Measurements from ENCODE around the gene RABL2A. TPM values are rescaled to one million over a fixed set of nuclear protein-coding genes. Genes with fewer than 3 reads are reported as not detected.
"Not testable (repeated sequence)": the region's sequence is repeated elsewhere in the genome, so short reads cannot be mapped to it uniquely, and the experiment has no call there.

Gene RABL2A
- total RNA-seq, 2 donors from 2014 or later = 10.8 to 15.3 TPM

DNA sequence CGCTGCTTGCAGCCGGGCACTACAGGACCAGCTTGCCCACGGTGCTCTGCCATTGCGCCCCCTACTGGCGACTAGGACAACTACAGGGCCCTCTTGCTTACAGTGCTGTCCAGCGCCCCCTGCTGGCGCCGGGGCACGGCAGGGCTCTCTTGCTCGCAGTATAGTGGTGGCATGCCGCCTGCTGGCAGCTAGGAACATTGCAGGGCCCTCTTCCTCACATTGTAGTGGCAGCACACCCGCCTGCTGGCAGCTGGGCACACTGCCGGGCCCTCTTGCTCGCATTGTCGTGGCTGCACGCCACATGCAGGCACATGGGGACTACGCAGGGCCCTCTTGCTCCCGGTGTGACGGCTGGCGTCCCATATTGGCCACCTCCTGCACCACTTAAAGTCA lies 23.0 kb upstream of the RABL2A start:
- intact Hi-C loops (cut with DNase I) = not testable (repeated sequence)
- DNase-seq (ENCODE audit: low spot score) = peak; percentile 98

DNA sequence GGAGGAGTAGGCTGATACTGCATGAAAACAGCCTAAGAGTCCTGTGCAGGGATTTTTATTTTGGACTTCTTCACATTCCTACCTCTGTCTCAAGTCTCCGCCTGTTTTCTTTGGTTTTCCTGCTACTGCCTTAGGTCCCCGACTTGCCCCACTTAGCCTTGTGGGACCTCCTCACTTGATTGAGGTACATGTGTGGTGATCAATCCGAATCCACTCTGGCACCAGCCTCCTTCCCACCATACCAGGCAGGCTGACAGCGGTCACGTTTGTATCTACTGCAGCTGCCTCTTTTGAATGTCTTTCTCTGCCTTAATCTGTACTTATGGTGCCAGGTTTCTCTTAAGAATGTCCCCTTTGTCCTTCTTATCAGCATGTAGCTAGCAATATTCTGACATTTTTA lies 22.4 kb upstream of the RABL2A start:
- intact Hi-C loops (cut with DNase I); DNase-seq (ENCODE audit: low spot score): not testable (repeated sequence)

DNA sequence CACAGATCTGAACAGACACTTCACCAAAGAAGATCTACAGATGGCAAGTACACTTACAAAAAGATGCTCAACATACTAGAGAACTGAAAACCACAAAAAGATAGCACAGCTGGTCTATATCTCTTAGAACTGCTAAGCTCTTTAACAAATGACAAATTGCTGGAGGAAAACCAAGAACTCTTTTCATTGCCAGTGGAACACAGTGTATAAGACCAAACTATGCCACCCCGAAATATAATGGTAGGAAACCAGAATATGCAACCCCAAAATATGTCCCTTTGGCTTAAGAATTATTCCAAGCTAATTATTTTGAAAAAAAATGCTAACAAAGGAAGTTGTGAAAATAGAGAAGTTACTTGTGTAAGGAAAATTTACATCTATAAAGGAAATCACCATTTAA lies 21.0 kb upstream of the RABL2A start:
- intact Hi-C loops (cut with DNase I); DNase-seq (ENCODE audit: low spot score): not testable (repeated sequence)

GRCh38 chr2:113609822-113610221 lies 17.2 kb upstream of the RABL2A start:
- DNase-seq (ENCODE audit: low spot score); intact Hi-C loops (cut with DNase I): not testable (repeated sequence)

DNA sequence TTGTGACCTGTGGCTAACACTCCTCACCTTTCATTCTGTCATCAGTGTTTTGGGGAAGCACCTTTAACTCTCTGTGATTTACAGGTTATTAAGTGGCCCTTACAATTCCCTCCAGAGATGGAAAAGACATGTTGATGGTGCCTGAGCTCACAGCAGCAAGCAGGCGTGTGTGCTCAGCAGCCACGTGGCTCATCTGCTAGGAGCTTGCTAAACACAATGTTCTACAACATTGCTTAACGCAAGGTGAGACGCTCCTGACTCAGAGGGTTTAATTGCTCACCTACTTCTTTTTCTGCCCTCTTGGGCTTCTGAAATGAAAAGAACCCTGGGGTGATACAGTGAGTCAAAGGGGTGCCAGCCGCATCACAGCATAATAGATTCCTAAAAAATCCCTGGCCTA lies 6.1 kb upstream of the RABL2A start:
- intact Hi-C loops (cut with DNase I); DNase-seq (ENCODE audit: low spot score): not testable (repeated sequence)

DNA sequence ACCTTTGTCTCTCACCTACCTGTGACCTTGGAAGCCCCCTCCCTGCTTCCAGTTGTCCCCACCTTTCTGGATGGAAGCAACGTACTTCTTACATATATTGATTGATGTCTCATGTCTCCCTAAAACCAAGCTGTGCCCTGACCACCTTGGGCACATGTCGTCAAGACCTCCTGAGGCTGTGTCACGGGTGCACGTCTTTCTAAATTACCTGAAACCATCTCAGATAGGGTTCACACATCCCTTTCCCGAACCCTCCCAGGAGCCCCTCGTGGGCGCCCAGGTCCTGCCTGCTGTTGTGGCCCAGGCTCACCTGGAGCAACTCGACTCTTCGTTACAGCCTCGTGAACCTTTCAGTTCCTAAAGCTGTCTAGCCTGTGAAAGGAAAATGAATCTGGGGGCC lies 1.2 kb upstream of the RABL2A start:
- DNase-seq (ENCODE audit: low spot score) = peak; percentile 64
- intact Hi-C loops (cut with DNase I) = not testable (repeated sequence)

DNA sequence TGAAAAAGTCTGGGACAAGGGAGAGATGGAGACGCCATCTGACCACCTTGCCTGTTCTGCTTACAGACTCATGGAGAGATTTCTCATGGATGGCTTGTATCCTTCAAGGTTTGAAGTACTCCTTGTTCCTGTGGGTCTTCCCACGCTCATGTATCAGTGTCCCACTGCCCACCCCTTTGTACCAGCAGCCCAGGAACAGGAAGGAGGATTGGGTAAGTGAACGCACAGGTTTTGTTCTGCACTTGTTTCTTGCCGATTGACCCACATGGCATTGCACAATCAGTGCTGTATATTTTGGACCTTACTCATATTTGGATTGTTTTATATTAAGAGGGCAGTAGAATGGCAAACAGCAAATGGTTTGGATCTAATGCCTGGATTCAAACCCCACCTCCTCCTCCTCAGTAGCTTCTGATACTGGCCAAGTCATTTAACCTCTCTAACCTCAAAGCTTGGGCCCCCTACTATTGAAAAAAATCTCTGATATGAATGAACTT lies 5.8 kb downstream of the RABL2A start:
- DNase-seq (ENCODE audit: low spot score); intact Hi-C loops (cut with DNase I): not testable (repeated sequence)

DNA sequence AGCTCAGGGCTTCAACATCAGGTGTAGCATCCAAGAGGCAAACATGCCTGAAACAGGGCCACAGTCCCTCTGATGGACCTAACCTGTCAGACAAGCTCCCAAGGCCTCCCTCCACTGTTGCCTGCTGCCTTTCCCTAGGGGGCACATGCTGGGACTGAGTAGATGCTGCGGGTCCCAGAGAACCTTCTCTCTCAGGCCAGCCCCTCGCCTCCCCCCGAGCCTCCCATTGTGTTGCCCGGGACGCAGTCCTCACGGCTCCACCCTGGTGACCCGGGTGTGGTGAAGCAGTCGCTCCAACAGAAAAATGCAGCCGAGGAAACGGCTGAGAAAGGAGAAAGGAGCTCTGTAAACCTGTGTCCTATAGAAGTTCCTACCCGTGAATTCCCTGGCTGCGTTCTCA lies 8.3 kb downstream of the RABL2A start:
- intact Hi-C loops (cut with DNase I) = not testable (repeated sequence)

DNA sequence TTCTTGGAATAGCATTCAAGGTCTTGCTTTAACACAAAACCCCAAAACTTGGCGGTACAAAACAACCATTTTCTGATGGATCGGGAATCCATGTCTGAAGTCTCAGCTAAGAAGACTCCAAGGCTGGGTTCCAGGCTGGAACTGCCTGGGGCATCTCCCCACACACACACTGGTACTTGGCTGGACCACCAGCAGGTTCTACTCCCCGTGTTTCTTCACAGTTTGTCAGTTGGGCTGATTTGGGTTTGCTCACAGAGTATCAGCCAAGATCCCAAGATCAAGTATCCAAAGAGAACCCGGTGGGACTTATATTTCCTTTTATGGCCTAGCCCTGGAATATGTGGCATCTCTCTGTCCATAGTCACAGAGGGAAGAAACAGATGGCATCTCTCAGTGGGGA lies 9.2 kb downstream of the RABL2A start:
- DNase-seq (ENCODE audit: low spot score); intact Hi-C loops (cut with DNase I): not testable (repeated sequence)

More for the DNA sequence above, 8.3 kb downstream of the RABL2A start:
- not testable (repeated sequence) for DNase-seq (ENCODE audit: low spot score)

GRCh38 chr2:113638084-113638483 lies 11.0 kb downstream of the RABL2A start:
- intact Hi-C loops (cut with DNase I); DNase-seq (ENCODE audit: low spot score): not testable (repeated sequence)

GRCh38 chr2:113646217-113646616 lies 19.2 kb downstream of the RABL2A start:
- intact Hi-C loops (cut with DNase I); DNase-seq (ENCODE audit: low spot score): not testable (repeated sequence)

DNA sequence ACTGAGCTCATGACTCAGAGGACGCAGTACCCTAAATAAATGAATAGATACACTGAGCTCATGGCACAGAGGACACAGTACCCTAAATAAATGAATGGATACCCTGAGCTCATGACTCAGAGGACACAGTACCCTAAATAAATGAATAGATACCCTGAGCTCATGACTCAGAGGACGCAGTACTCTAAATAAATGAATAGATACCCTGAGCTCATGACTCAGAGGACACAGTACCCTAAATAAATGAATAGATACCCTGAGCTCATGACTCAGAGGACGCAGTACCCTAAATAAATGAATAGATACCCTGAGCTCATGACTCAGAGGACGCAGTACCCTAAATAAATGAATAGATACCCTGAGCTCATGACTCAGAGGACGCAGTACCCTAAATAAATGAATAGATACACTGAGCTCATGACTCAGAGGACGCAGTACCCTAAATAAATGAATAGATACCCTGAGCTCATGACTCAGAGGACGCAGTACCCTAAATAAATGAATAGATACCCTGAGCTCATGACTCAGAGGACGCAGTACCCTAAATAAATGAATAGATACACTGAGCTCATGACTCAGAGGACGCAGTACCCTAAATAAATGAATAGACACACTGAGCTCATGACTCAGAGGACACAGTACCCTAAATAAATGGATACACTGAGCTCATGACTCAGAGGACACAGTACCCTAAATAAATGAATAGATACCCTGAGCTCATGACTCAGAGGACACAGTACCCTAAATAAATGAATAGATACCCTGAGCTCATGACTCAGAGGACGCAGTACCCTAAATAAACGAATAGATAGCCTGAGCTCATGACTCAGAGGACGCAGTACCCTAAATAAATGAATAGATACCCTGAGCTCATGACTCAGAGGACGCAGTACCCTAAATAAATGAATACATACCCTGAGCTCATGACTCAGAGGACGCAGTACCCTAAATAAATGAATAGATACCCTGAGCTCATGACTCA lies 24.1 kb downstream of the RABL2A start:
- intact Hi-C loops (cut with DNase I); DNase-seq (ENCODE audit: low spot score): not testable (repeated sequence)

GRCh38 chr2:113652599-113652998 lies 25.5 kb downstream of the RABL2A start:
- intact Hi-C loops (cut with DNase I) = not testable (repeated sequence)

GRCh38 chr2:113656031-113656624 lies 29.1 kb downstream of the RABL2A start:
- DNase-seq (ENCODE audit: low spot score); intact Hi-C loops (cut with DNase I): not testable (repeated sequence)

More at GRCh38 chr2:113652599-113652998, 25.5 kb downstream of the RABL2A start:
- not testable (repeated sequence) for DNase-seq (ENCODE audit: low spot score)

- intact Hi-C loops (cut with DNase I); DNase-seq (ENCODE audit: low spot score): not testable (repeated sequence)
Observed at GRCh38 chr2:113657735-113658134, 30.7 kb downstream of the RABL2A start.

DNA sequence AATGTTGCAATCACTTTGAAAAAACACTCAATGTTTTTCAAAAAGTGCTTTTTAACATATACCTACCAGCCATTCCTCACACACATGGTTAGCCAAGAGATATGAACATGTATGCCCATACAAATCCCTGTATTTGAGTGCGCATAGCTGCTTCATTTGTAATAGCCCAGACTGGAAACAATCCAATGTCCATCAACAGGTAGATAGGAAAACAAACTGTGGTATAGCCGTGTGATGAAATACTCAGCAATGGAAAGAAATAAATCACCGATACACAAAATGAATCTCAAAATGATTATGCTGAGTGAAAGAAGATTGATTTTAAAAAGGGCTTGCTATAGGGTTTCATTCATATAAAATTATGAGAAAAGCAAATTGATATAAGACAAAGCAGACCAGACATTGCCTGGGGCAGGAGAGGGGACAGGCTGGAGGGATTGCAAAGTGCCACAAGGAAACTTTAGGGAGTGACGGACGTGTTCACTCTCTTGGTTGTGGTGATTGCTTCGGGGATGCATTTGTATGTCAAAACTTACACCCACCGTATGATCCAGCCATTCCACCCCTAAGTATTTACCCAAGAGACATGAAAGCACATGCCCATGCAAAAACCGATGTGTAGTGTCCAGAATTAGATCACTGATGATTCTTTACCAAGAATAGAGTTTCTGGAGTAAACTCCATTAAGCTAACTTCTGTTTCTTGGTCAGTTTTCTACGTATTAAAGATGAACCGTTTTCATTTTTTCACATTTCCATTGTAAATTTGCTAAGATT lies 36.4 kb downstream of the RABL2A start:
- DNase-seq (ENCODE audit: low spot score); intact Hi-C loops (cut with DNase I): not testable (repeated sequence)

- intact Hi-C loops (cut with DNase I) = not testable (repeated sequence)
Observed at GRCh38 chr2:113664761-113665533, 37.9 kb downstream of the RABL2A start.

DNA sequence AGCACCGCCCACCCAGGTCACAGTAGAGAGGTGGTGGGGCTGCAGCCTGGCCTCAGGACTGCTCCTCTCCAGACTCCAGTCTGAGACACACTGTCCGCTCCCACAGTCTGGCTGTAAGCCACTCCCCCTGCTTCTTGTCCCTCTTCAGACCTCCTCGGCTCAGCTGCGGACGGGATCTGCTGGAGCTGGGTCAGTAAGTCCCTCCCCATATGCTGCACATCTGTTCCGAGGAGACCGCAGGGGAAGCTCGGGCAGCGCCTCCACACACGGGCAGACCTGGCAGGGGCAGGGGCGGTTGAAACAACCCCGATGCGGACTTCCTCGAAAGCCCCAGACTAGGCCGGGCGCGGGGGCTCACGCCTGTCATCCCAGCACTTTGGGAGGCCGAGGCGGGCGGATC lies 41.9 kb downstream of the RABL2A start:
- intact Hi-C loops (cut with DNase I) = not testable (repeated sequence)

More at GRCh38 chr2:113664761-113665533, 37.9 kb downstream of the RABL2A start:
- not testable (repeated sequence) for DNase-seq (ENCODE audit: low spot score)

More for the DNA sequence above, 41.9 kb downstream of the RABL2A start:
- DNase-seq (ENCODE audit: low spot score) = not testable (repeated sequence)

All from posterior vena cava (tissue), 2 donors.